H1 (cell line): ENCODE data around the gene INPP5A. TPM values are rescaled to one million over a fixed set of nuclear protein-coding genes. Genes with fewer than 3 reads are reported as not detected.
A peak's percentile ranks its signal among the peaks of the same experiment; 100 is the strongest.

Source experiments
- CTCF ChIA-PET: fragments of 300-600 bp; sonication (Branson Sonifier 250); formaldehyde crosslinking; loops from one replicate; lab custom pipeline; 2021; ENCODE audit not compliant: partially characterized antibody; lab: Charles Lee
- POLR2A ChIA-PET: fragments of 300-600 bp; sonication (Branson Sonifier 250); formaldehyde crosslinking; loops from one replicate; lab custom pipeline; 2021; ENCODE audit warnings: inconsistent platforms; ENCODE audit not compliant: partially characterized antibody; lab: Charles Lee
- DNase-seq, 2 experiments: peaks; one replicate each; pipeline versions ENCODE4 v3.0.0 to v3.0.0-alpha.2; 2010 to 2022; ENCODE audit warnings: low spot score in 2 of 2, low read depth in 1 of 2, mixed read lengths in 1 of 2
- FAIRE-seq: peaks from 2 replicates; lab custom pipeline; 2011; peaks lifted over from hg19 to GRCh38; lab: Jason Lieb, UNC
- H2AFZ ChIP-seq: 2 replicates; pipeline ENCODE4 v1.8.1; 2012; ENCODE audit warnings: low read length, inconsistent platforms
- H2AK5ac ChIP-seq: 2 replicates; pipeline ENCODE4 v1.6.1; 2013; ENCODE audit warnings: low read depth, low read length
- H2BK120ac ChIP-seq: replicated peaks from 2 replicates; pipeline ENCODE3; 2013; ENCODE audit warnings: low read depth, low read length, inconsistent platforms
- H2BK12ac ChIP-seq: 2 replicates; pipeline ENCODE4 v1.6.1; 2013; ENCODE audit warnings: low read depth, low read length
- H2BK15ac ChIP-seq: 2 replicates; pipeline ENCODE4 v1.6.1; 2013; ENCODE audit warnings: low read length
- H2BK20ac ChIP-seq: 2 replicates; pipeline ENCODE4 v1.6.1; 2013; ENCODE audit warnings: low read length
- H2BK5ac ChIP-seq: 2 replicates; pipeline ENCODE4 v1.6.1; 2013; ENCODE audit warnings: low read depth, low read length
- H3K14ac ChIP-seq: 2 replicates; pipeline ENCODE4 v1.6.1; 2013; ENCODE audit warnings: inconsistent platforms; ENCODE audit not compliant: insufficient read length
- H3K18ac ChIP-seq: 2 replicates; pipeline ENCODE4 v1.6.1; 2013; ENCODE audit warnings: low read length; ENCODE audit errors: extremely low read depth
- H3K23ac ChIP-seq: 2 replicates; pipeline ENCODE4 v1.6.1; 2013; ENCODE audit warnings: inconsistent platforms; ENCODE audit not compliant: insufficient read length
- H3K23me2 ChIP-seq: 2 replicates; pipeline ENCODE4 v1.6.1; 2013; ENCODE audit warnings: low read depth, low read length
- H3K27ac ChIP-seq: 2 replicates; pipeline ENCODE4 v1.6.1; 2011; ENCODE audit warnings: low read depth, low read length, inconsistent platforms
- H3K27me3 ChIP-seq, 4 experiments: replicated peaks in 1 of 4; 1 replicate in 1 of 4; 2 replicates in 3 of 4; pipeline versions ENCODE4 v1.6.1 to v1.8.1; 2011 to 2013; ENCODE audit warnings: low read length in 3 of 4, mild to moderate bottlenecking in 3 of 4, inconsistent platforms in 2 of 4, mixed read lengths in 2 of 4, moderate library complexity in 1 of 4; ENCODE audit not compliant: control insufficient read depth in 3 of 4, insufficient read depth in 3 of 4; ENCODE audit errors: extremely low read depth in 1 of 4
- H3K36me3 ChIP-seq, 4 experiments: 2 replicates each; pipeline versions ENCODE4 v1.6.1 to v1.8.1; 2011 to 2013; ENCODE audit warnings: mild to moderate bottlenecking in 4 of 4, low read length in 3 of 4, moderate library complexity in 2 of 4, control low read depth in 1 of 4, inconsistent platforms in 1 of 4; ENCODE audit not compliant: insufficient read depth in 4 of 4, control insufficient read depth in 2 of 4
- H3K4ac ChIP-seq: replicated peaks from 2 replicates; pipeline ENCODE3; 2013; ENCODE audit warnings: low read length, low read depth, mixed read lengths, inconsistent platforms; ENCODE audit not compliant: insufficient read length
- H3K4me1 ChIP-seq, 4 experiments: replicated peaks in 1 of 4; 1 replicate in 1 of 4; 2 replicates in 3 of 4; pipeline versions ENCODE4 v1.6.1 to v1.8.1; 2011 to 2013; ENCODE audit warnings: low read length in 3 of 4, inconsistent platforms in 2 of 4, mixed read lengths in 1 of 4; ENCODE audit not compliant: insufficient read depth in 4 of 4, control insufficient read depth in 3 of 4
- H3K4me2 ChIP-seq, 2 experiments: 2 replicates each; pipeline versions ENCODE4 v1.6.1 to v1.8.1; 2011 to 2013; ENCODE audit warnings: low read depth in 2 of 2, low read length in 2 of 2, control low read depth in 1 of 2, inconsistent platforms in 1 of 2, mild to moderate bottlenecking in 1 of 2; ENCODE audit not compliant: insufficient read depth in 1 of 2
- H3K4me3 ChIP-seq, 4 experiments: fragments of 200-600, 300-600 bp in 1 of 4; sonication (generic), shearing (Covaris generic), sonication (Bioruptor Twin) in 1 of 4; 2 replicates each; pipeline versions ENCODE4 v1.5.1 to v1.8.1; 2011 to 2016; ENCODE audit warnings: low read length in 4 of 4, low read depth in 3 of 4, control low read depth in 2 of 4, inconsistent platforms in 2 of 4, mild to moderate bottlenecking in 2 of 4, mixed read lengths in 1 of 4, moderate library complexity in 1 of 4; ENCODE audit not compliant: insufficient read depth in 2 of 4; ENCODE audit errors: extremely low read depth in 1 of 4
- H3K56ac ChIP-seq: replicated peaks from 2 replicates; pipeline ENCODE3; 2013; ENCODE audit warnings: low read depth, mild to moderate bottlenecking, mixed read lengths, low read length, inconsistent platforms; ENCODE audit not compliant: insufficient read length
- H3K79me1 ChIP-seq: 2 replicates; pipeline ENCODE4 v1.6.1; 2013; ENCODE audit warnings: low read depth, low read length, control low read depth
- H3K79me2 ChIP-seq, 2 experiments: 2 replicates each; pipeline versions ENCODE4 v1.6.1 to v1.8.1; 2012 to 2013; ENCODE audit warnings: low read length in 2 of 2, mild to moderate bottlenecking in 2 of 2, inconsistent platforms in 1 of 2; ENCODE audit not compliant: insufficient read depth in 2 of 2, control insufficient read depth in 1 of 2
- H3K9ac ChIP-seq, 4 experiments: replicated peaks in 1 of 4; 1 replicate in 1 of 4; 2 replicates in 3 of 4; pipeline versions ENCODE4 v1.6.1 to v1.8.1; 2011 to 2013; ENCODE audit warnings: low read depth in 3 of 4, low read length in 3 of 4, control low read depth in 2 of 4, mild to moderate bottlenecking in 2 of 4, moderate library complexity in 2 of 4, inconsistent platforms in 1 of 4; ENCODE audit errors: extremely low read depth in 1 of 4
- H3K9me3 ChIP-seq, 2 experiments: 2 replicates each; pipeline versions ENCODE4 v1.6.1 to v1.8.1; 2012 to 2013; ENCODE audit warnings: mild to moderate bottlenecking in 2 of 2, moderate library complexity in 2 of 2, control low read depth in 1 of 2, inconsistent platforms in 1 of 2, low read depth in 1 of 2, low read length in 1 of 2, mixed read lengths in 1 of 2; ENCODE audit not compliant: insufficient read depth in 2 of 2
- H4K20me1 ChIP-seq, 2 experiments: replicated peaks in 1 of 2; 2 replicates each; pipeline versions ENCODE3 to v1.8.1; 2011 to 2013; ENCODE audit warnings: inconsistent platforms in 2 of 2, low read length in 2 of 2, mild to moderate bottlenecking in 1 of 2; ENCODE audit not compliant: insufficient read depth in 2 of 2, control insufficient read depth in 1 of 2
- H4K5ac ChIP-seq: 2 replicates; pipeline ENCODE4 v1.6.1; 2013; ENCODE audit warnings: low read length, low read depth, mixed read lengths, inconsistent platforms; ENCODE audit not compliant: insufficient read length
- H4K8ac ChIP-seq: 2 replicates; pipeline ENCODE4 v1.8.0; 2013; ENCODE audit warnings: mild to moderate bottlenecking, moderate library complexity, low read length, inconsistent platforms; ENCODE audit not compliant: insufficient read depth; ENCODE audit errors: extremely low read depth
- H4K91ac ChIP-seq: replicated peaks from 2 replicates; pipeline ENCODE3; 2013; ENCODE audit warnings: low read length, mixed read lengths, inconsistent platforms; ENCODE audit not compliant: insufficient read length
- BRCA1 ChIP-seq: IDR thresholded peaks from 2 replicates; pipeline ENCODE4 v1.6.1; 2012; ENCODE audit warnings: low read depth, low read length, improper control_type of control experiment
- EP300 ChIP-seq, 2 experiments: IDR thresholded peaks; 1 replicate in 1 of 2; 2 replicates in 1 of 2; pipeline ENCODE4 v1.6.1; 2011 to 2012; ENCODE audit warnings: low read depth in 2 of 2, low read length in 2 of 2, mild to moderate bottlenecking in 2 of 2, borderline replicate concordance in 1 of 2, inconsistent platforms in 1 of 2, moderate library complexity in 1 of 2
- EZH2 ChIP-seq: fragments of 200-600 bp; sonication (generic); IDR thresholded peaks from 2 replicates; pipeline ENCODE4 v1.7.1; 2012; ENCODE audit warnings: low read depth, mild to moderate bottlenecking, moderate library complexity, low read length, inconsistent platforms; ENCODE audit not compliant: severe bottlenecking
- FOSL1 ChIP-seq: IDR thresholded peaks from 2 replicates; pipeline ENCODE4 v1.6.1; 2011; ENCODE audit warnings: mild to moderate bottlenecking, low read depth, low read length, moderate library complexity; ENCODE audit not compliant: insufficient read depth
- GTF2F1 ChIP-seq: IDR thresholded peaks from 2 replicates; pipeline ENCODE4 v1.6.1; 2012; ENCODE audit warnings: low read depth, low read length, improper control_type of control experiment, borderline replicate concordance
- KDM4A ChIP-seq: IDR thresholded peaks from one replicate; pipeline ENCODE4 v1.7.1; 2012; ENCODE audit warnings: low read depth, mild to moderate bottlenecking, moderate library complexity, low read length, inconsistent platforms; ENCODE audit not compliant: severe bottlenecking
- PHF8 ChIP-seq: fragments of 200-600 bp; sonication (generic); conservative IDR thresholded peaks from 2 replicates; pipeline ENCODE4 v1.7.1; 2012; ENCODE audit warnings: low read depth, mild to moderate bottlenecking, inconsistent platforms, low read length, moderate library complexity
- POU5F1 ChIP-seq: IDR thresholded peaks from 2 replicates; pipeline ENCODE4 v1.6.1; 2011; ENCODE audit warnings: low read depth, mild to moderate bottlenecking, low read length, moderate library complexity
- RAD21 ChIP-seq, 2 experiments: IDR thresholded peaks in 1 of 2; conservative IDR thresholded peaks in 1 of 2; 2 replicates each; pipeline ENCODE4 v1.6.1; 2011; ENCODE audit warnings: low read depth in 2 of 2, low read length in 2 of 2, improper control_type of control experiment in 1 of 2, inconsistent platforms in 1 of 2, mild to moderate bottlenecking in 1 of 2, moderate library complexity in 1 of 2
- RBBP5 ChIP-seq: IDR thresholded peaks from 2 replicates; pipeline ENCODE4 v1.7.1; 2012; ENCODE audit warnings: low read depth, mild to moderate bottlenecking, inconsistent platforms, low read length, moderate library complexity, borderline replicate concordance
- SAP30 ChIP-seq: fragments of 300-600 bp; sonication (generic); IDR thresholded peaks from 2 replicates; pipeline ENCODE4 v1.7.1; 2012; ENCODE audit warnings: low read length, moderate library complexity, mild to moderate bottlenecking, inconsistent platforms; ENCODE audit not compliant: insufficient read depth, insufficient replicate concordance
- ZNF274 ChIP-seq: IDR thresholded peaks from 2 replicates; pipeline ENCODE4 v1.7.0; 2012; ENCODE audit warnings: low read length, borderline replicate concordance; ENCODE audit errors: extremely low read depth
- WGBS, 2 experiments: shearing (Covaris generic) in 1 of 2; methylation state at CpG; one replicate each; pipeline versions ENCODE4 v1.1.6 to v1.1.7; 2013 to 2015; ENCODE audit warnings: low lambda C conversion rate in 2 of 2, mixed read lengths in 2 of 2, inconsistent platforms in 1 of 2, low coverage in 1 of 2, missing lambda C conversion rate in 1 of 2; ENCODE audit not compliant: insufficient replicate concordance in 2 of 2, insufficient coverage in 1 of 2, insufficient read length in 1 of 2; ENCODE audit errors: extremely low coverage in 1 of 2, missing lambda C conversion rate in 1 of 2; 5-methylcytosine and 5-hydroxymethylcytosine counted together
- polyA plus RNA-seq, 7 experiments: library from polyadenylated mRNA; depleted of rRNA in 3 of 7; stranded (reverse) in 5 of 7; unstranded in 2 of 7; fragments of >200 nt in 5 of 7; fragments of 200-250 nt in 2 of 7; gene quantifications; 1 replicate in 5 of 7; 2 replicates in 1 of 7; 4 replicates in 1 of 7; pipeline versions ENCODE4 v1.2.1 to v1.2.3, GENCODE V29; 2011 to 2013; ENCODE audit warnings: missing spikeins in 2 of 7, mixed read lengths in 2 of 7
- total RNA-seq: library from RNA; stranded (reverse); fragmentation: NEBNext Ultra II Directional; extraction: Animal tissue kit (Norgen Biotek cat#: 25700); gene quantifications from 2 replicates; pipeline ENCODE4 v1.2.1, GENCODE V29; 2021

INPP5A gene
- total and polyA plus RNA-seq, 2 of the 8 experiments (the other 6 are each of a cell fraction or from before 2014, with no cell fraction given) = 19.7 to 27.5 TPM

DNA sequence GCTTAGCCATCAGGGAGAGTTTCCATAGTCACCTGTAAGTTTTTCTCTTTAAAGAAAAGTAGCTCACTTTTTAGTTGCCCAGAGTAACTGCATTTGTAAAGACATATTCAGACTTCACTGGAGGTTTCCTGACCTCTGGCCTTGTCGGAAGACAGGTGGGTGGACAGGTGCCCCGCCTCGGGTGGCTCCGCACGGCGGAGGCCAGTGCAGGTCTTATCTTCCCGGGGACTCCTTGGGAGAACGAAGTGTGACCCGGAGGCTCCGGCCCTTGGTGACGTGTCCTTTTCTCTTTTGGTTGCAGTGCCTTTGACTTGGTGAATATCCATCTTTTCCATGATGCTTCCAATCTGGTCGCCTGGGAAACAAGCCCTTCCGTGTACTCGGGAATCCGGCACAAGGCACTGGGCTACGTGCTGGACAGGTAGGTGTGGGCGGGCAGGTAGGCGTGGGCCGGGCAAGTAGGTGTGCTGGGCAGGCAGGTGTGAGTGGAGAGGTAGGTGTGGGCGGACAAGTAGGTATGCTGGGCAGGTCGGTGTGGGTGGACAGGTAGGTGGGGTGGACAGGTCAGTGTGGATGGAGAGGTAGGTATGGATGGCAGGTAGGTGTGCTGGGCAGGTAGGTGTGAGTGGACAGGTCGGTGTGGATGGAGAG, 172.6 kb downstream of the INPP5A start:
- Histone ChIP-seq H3K4me2 (no peak overlapping the region), H3K4ac (no peak overlapping the region), H4K8ac (no peak overlapping the region), H3K23me2 (peaks cover 10% of the 10 kb centered on the region), H3K36me3 (no peaks in the 10 kb centered on the region), H4K5ac (no peak overlapping the region), H2BK5ac (no peak overlapping the region), H3K79me1 (peaks cover 4% of the 10 kb centered on the region), H3K14ac (no peak overlapping the region), H3K79me2 (no peaks in the 10 kb centered on the region), H4K91ac (no peak overlapping the region), H3K27ac (no peak overlapping the region), H2AFZ (no peak overlapping the region), H3K23ac (no peak overlapping the region), H4K20me1 (peaks cover 0 to 9% of the 10 kb centered on the region in 2 experiments), H3K27me3 (no peaks in the 10 kb centered on the region), H2BK20ac (no peak overlapping the region), H3K9ac (no peak overlapping the region), H3K18ac (no peak overlapping the region), H3K4me1 (peaks cover 0 to 14% (median 8%) of the 10 kb centered on the region in 4 experiments; a peak in 5 of 7 replicates), H2BK120ac (no peak overlapping the region), H2BK15ac (peak overlapping the region; percentile 46; the same call in 1 of the 2 replicates), H3K9me3 (peaks cover 7 to 13% of the 10 kb centered on the region in 2 experiments), H3K56ac (no peak overlapping the region), H2AK5ac (no peak overlapping the region; the same call in 1 of the 2 replicates), H3K4me3 (no peak overlapping the region), H2BK12ac (peak overlapping the region; percentile 80; the same call in 1 of the 2 replicates)
- FAIRE-seq = no peak
- ChIA-PET CTCF (no interaction called here), POLR2A (no interaction called here)
- DNase-seq = no peak
- 89% methylated on average over 22 of the region's 22 CpGs; no CpG with 5 or more reads in 1 of the 2 experiments for WGBS, 2 experiments
- no peak for TF ChIP-seq EP300 (IDR thresholded peaks at IDR 0.05; ENCODE audit: borderline replicate concordance in 1 of 2, low read depth in 2 of 2, low read length in 2 of 2)
- no peak for TF ChIP-seq RBBP5
- TF ChIP-seq RAD21 (IDR thresholded peaks at IDR 0.05 in 1 of 2, conservative IDR thresholded peaks at IDR 0.05 in 1 of 2; ENCODE audit: low read depth in 2 of 2, low read length in 2 of 2) = no peak
- TF ChIP-seq GTF2F1 = no peak
- TF ChIP-seq EZH2 = no peak
- no peak for TF ChIP-seq SAP30
- TF ChIP-seq PHF8 = no peak
- TF ChIP-seq POU5F1 = no peak
- no peak for TF ChIP-seq FOSL1
- no peak for TF ChIP-seq KDM4A
- no peak for TF ChIP-seq BRCA1
- no peak for TF ChIP-seq ZNF274
